Medulla oblongata (tissue), 1 donor: ENCODE data around the gene CTDSPL.
A peak's percentile ranks its signal among the peaks of the same experiment; 100 is the strongest.
"Not testable (repeated sequence)": the region's sequence is repeated elsewhere in the genome, so short reads cannot be mapped to it uniquely, and the experiment has no call there.

Experiments used
- DNase-seq: peaks from one replicate; pipeline ENCODE4 v3.0.0-alpha.2; 2015; ENCODE audit errors: extremely low spot score

CTDSPL gene

GRCh38 chr3:38018296-38019266 is 156.9 kb downstream of the CTDSPL start:
- DNase-seq: no peak

GRCh38 chr3:38019658-38020341 is 158.1 kb downstream of the CTDSPL start:
- DNase-seq: no peak

DNA sequence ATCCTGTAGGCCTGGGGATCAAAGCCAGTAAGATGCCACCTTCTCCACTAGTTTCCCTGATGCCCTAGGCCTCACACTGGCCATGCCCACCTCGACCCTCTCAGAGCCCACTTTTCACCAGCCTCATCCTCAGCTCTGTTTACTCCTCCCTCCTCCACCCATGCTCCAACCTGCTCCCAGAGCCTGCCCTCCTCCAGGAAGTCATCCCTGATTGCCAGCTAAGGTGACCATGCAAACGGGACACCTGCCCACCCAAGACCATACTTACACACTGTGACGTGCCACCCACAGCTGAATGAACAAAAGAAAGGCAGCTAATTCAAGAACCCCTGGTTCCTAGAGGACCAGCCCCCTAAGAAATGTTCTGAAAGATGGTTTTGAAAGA is 158.7 kb downstream of the CTDSPL start:
- DNase-seq: no peak

DNA sequence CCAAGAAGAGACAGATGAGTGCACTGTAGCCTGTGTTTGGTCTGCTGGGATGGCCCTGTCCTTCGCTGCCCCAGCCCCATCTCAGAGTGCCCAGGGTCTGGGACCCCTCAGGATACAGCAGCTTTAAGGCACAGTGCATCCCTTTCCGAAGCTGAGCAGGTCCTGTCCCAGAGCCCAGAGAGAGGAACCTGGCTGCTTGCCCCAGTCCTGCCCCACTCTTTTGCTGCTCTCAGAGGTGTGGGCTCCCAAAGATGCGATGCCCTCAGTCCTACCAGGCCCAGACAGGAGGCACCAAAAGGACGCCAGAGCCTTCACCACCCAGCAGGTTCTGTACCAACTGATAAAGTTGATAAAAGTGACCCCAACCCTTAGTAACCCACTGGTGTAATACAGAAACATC is 159.5 kb downstream of the CTDSPL start:
- DNase-seq: no peak

DNA sequence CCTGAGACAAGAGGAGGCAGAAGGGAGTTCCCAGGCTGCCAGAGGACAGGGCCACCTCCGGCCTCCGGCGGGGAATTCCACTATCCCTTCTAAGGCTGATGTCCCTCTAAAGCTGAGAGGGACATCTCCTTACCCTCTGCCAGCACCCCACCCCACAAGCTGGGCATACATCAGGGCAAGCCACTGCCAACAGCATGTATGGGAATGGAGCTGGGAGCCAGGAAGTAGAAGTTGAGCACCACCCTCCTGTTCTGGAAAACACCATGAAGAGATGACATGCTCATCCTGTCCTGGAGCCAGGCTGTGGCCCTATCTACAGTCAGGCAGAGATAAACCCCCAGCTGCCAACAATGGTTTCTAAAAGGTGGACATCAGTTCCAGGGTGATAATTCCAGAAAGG is 160.6 kb downstream of the CTDSPL start:
- no peak for DNase-seq

- no peak for DNase-seq
These were observed 161.4 kb downstream of the CTDSPL start for GRCh38 chr3:38022896-38023709.

DNA sequence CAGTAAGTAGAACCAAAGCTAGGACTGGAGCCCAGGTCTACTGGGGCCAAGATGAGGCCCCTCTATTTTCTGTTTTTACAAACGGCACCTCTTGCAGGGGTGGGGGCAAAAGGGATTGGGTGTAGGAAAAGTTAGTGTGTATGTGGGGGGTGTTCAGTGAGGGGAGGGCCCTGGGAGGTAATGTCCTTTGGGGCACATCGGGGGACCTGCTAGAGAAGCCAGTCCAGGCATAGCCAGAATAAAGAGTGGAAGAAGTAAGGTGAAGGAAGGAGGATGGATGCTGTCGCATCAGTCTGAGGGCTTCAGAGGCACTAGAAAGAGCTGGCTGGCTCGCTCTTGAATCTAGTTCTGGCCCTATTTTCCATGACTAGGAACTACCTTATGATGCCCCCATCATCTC is 165.2 kb downstream of the CTDSPL start:
- DNase-seq: no peak

DNA sequence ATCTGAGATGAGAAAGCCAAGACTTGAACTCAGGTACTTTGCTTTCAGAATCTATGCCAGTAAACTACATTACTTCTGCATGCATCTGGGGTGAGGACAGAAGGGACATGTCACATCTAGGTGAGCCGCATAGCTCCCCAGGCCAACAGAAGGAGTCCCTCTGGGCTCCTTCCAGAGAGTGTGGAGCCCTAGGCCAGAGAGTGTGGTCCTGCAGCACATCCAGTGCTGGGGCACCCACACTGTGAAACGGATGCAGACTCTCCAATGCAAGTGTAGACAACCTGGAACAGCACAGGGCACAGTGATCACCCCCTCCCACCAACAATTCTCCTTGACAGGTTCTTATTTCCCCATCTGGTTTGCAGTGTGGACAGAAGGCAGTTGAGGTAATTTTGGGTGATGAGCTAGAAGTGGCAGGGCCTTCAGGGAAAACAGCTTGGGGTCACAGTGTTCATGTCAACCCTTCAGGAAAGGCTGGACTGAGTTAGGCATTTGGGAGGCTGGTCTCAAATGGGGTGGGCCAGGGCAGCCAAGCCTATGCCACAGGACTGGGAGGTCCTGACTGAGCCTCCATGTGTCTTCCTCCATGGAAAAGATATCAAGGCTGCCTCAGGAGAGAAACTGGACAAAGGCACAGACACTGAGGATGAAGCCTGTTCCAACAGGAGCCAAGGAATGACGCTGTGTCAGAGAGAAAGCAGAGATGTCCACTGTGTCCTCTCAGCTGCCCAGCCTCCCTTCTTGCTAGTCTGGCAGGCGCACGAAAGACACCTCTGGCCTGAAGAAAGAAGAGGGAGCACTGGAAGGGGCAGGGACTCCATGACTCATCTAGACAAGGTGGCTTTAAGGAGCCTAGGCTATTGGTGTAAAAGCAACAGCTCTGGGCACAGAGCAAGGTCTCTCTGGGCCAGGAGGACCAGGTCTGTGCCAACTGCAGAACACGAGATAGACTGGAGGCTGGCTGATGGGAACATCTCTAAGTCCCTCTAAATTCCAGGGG is 166.1 kb downstream of the CTDSPL start:
- peak; percentile 38 for DNase-seq

- no peak for DNase-seq
These were observed 167.1 kb downstream of the CTDSPL start for GRCh38 chr3:38028621-38029361.

DNA sequence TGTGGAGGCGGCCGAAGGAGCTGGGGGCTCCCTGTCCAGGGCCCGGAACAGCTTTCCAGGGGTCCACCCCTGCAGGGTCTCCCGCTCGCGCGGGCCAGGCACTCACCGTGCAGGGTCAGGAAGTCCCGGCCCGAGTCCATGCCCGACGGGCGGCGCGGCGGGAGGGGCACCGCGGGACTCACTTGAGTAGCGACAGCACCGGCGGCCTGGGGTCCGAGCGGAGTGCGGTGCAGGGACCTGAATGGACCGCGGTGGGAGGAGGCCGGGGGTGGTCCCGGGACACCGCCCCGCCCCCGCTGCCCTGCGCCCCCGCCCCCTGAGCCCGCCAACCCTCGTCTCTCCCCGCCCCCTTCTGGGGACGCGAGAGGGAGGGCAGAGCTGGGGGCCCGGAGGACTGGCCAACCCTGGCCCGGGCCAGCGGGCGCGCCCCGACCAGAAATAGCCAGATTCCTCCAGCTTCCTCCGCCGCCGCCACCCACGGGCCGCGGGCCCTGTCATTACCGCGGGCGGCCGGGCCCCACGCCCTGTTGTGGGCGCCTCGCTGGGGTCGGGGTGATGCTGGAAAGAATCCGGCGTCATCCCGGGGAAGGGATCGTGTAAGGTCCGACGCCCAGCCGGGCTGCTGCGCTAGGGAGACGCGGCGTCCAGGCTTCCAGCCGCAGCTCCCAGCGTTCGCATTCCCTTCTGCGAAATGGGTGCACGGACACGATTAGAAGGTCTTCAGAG is 167.9 kb downstream of the CTDSPL start, which contains the start of gene PLCD1:
TSS of gene PLCD1 (minus strand) at position 243 of the 726 bp plus-strand sequence. CDS start at position 140, 103 bp downstream.
- DNase-seq: peak; percentile 84

DNA sequence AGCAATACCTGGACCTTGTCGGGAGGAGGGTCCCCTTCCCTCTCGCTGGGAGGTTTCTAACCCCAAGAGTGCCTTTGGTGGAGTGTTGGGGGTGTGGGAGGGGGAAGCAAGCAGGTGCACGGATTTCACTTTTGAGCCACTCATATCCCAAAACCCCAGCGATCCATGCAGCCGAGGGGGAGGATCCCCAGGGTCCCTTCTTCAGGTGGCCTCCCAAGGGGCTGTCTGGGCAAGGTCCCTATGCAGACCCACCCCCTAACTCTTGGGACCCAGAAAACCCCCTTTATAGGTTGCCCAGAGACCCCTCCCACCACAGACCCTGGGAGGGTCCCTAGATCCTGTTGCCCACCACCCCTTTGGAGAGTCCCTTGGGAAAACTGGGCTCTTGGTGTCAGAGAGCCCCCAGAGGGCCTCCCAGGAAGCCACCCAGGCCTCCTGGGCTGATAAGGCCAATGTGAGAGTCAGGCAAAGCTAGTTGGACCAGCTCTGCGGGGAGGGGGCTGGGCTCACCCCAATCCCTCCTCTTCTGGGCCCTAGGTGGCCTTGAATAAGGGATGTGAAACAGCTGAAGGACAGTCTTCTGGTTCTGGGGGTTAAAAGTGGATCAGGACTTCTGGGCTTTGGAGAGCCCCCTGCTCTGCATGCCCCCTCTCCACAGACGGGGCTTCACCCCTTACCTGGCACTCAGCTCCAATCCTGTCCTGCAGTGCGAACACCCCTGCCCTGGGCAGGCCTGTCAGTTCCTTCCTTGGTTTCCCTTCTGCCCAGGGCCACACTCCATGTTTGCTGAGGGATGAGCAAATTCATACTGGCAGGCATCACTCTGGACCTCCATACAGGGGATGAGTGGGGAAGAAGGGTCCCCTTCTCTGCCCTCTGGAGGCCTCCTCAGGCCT is 168.7 kb downstream of the CTDSPL start:
- no peak for DNase-seq

DNA sequence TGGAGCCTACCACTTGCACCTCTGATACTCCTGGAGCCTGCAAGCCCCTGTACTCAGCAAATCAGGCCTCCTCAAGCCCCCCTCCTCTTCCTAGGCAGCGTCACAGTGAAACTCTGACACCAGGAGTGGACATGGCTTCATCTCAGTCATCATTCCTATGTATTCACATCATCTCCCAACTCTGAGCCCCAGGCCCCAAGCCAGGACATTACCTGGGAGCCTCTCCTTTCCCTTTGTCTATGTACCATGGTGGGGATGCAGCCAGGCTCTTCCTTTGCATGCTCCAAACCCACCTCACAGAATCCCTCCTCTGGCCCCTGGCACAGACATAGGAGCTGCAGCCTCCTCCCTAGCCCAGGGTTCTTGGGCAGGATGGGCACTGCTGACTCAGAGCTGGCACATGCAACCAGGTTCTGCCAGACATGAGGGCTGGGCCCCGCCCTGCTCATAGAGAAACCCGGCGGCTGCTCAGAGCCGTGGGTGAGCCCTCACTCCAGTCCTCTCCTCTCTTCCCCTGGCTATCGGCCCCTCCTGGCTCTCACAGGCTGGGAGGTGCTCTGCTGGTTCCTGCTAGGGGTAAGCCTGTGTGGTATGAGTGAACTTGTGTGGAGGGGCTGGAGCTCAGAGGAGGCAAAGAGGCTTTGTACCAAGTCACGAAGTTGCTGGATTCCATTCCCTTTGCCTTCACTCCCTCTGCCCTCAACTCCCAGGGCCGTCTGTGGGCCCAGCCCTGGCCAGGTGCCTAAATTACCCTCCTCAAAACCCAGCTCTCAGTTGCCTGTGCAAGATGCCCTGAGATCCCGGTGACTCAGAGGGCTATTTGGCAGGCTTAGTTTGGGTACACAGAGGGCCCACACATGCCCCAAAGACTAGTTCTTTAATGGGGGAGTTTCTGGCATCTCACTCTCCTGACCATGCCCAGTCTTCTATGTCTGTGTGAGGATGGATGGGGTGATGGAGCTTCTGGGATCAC is 169.6 kb downstream of the CTDSPL start:
- peak; percentile 56 for DNase-seq

GRCh38 chr3:38032328-38032865 is 170.7 kb downstream of the CTDSPL start:
- no peak for DNase-seq

- DNase-seq: not testable (repeated sequence)
These were observed 171.9 kb downstream of the CTDSPL start for GRCh38 chr3:38033586-38033985.
